ENCODE measurements around the gene IFIT1. TPM values are rescaled to one million over a fixed set of nuclear protein-coding genes. Genes with fewer than 3 reads are reported as not detected.

IFIT1 gene
- total RNA-seq, 1 donor from 2014 or later: 7.4 TPM

DNA sequence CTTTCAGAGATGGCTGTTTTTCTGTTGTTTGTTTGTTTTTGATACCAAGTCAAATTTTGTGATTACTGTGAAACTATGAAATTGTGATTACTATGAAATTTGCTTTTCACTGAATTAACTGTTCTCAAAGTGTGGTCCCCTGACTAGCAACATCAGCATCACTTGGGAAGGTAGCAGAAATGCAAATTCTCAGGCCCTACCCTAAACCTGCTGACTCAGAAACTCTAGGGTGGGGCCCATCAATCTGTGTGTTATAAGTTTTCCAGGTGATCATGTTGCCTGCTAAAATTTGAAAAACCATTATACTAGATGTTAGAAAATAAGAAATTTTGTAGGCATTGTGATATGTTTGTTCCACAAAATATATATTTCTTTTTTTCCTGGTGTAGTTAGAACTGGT is 13.3 kb upstream of the IFIT1 start:
- Histone ChIP-seq H3K4me1 (peaks cover 8% of the 10 kb centered on the region), H3K4me3 (no peak overlapping the region), H3K27me3 (no peaks in the 10 kb centered on the region), H3K27ac (no peak overlapping the region), H3K36me3 (no peaks in the 10 kb centered on the region), H3K9me3 (no peaks in the 10 kb centered on the region)
- no peak for DNase-seq (ENCODE audit: extremely low spot score in 2 of 2)
- intact Hi-C loops (cut with DNase I): loop anchor here (5.0 kb wide), 1 partner anchor 1362 kb away; no protein-coding TSS in a partner anchor
- TF ChIP-seq POLR2AphosphoS5 (IDR thresholded peaks at IDR 0.05; ENCODE audit: insufficient read depth in 1 of 2, low read depth in 1 of 2): no peak
- no peak for TF ChIP-seq POLR2A (IDR thresholded peaks at IDR 0.05)
- TF ChIP-seq, protein P1, sequence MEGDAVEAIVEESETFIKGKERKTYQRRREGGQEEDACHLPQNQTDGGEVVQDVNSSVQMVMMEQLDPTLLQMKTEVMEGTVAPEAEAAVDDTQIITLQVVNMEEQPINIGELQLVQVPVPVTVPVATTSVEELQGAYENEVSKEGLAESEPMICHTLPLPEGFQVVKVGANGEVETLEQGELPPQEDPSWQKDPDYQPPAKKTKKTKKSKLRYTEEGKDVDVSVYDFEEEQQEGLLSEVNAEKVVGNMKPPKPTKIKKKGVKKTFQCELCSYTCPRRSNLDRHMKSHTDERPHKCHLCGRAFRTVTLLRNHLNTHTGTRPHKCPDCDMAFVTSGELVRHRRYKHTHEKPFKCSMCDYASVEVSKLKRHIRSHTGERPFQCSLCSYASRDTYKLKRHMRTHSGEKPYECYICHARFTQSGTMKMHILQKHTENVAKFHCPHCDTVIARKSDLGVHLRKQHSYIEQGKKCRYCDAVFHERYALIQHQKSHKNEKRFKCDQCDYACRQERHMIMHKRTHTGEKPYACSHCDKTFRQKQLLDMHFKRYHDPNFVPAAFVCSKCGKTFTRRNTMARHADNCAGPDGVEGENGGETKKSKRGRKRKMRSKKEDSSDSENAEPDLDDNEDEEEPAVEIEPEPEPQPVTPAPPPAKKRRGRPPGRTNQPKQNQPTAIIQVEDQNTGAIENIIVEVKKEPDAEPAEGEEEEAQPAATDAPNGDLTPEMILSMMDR (IDR thresholded peaks at IDR 0.05): no peak

- no peaks in the 10 kb centered on the region for H3K9me3 ChIP-seq
- no peaks in the 10 kb centered on the region for H3K36me3 ChIP-seq
- TF ChIP-seq POLR2AphosphoS5 (IDR thresholded peaks at IDR 0.05; ENCODE audit: insufficient read depth in 1 of 2, low read depth in 1 of 2) (no peak), POLR2A (IDR thresholded peaks at IDR 0.05) (no peak)
- TF ChIP-seq, protein P1 (IDR thresholded peaks at IDR 0.05): no peak
- H3K27me3 ChIP-seq: no peaks in the 10 kb centered on the region
- no peak overlapping the region for H3K27ac ChIP-seq
- no peak overlapping the region for H3K4me3 ChIP-seq
- DNase-seq (ENCODE audit: extremely low spot score in 2 of 2): no peak
- H3K4me1 ChIP-seq: no peaks in the 10 kb centered on the region
- intact Hi-C loops (cut with DNase I): no loop called here
These were observed 9.7 kb upstream of the IFIT1 start for GRCh38 chr10:89382757-89383156.

GRCh38 chr10:89384474-89385340 is 7.7 kb upstream of the IFIT1 start:
- H3K27ac ChIP-seq: no peak overlapping the region
- TF ChIP-seq POLR2AphosphoS5 (IDR thresholded peaks at IDR 0.05; ENCODE audit: insufficient read depth in 1 of 2, low read depth in 1 of 2) (no peak), POLR2A (IDR thresholded peaks at IDR 0.05) (no peak)
- intact Hi-C loops (cut with DNase I): no loop called here
- H3K27me3 ChIP-seq: no peaks in the 10 kb centered on the region
- no peak for DNase-seq (ENCODE audit: extremely low spot score in 2 of 2)
- H3K36me3 ChIP-seq: no peaks in the 10 kb centered on the region
- H3K4me3 ChIP-seq: no peak overlapping the region
- no peaks in the 10 kb centered on the region for H3K9me3 ChIP-seq
- H3K4me1 ChIP-seq: no peaks in the 10 kb centered on the region

DNA sequence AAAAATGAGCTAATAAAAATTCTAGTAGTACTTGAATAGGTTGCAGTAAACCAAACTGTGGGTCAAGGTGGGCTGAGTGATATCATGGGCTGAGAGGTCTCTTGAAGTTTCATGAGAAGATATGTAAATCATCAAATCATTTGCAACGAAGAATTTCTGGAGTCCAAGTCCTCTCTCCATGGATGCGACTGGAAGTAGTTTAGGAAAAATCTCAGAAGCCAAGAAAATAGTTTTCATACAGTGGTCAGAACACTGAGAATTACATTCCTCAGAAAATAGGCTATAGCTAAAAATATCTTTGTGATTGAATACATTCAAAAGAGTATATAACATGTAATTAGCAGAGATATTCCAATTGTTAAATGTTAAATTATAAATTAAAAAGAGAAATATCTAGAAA is 3.6 kb upstream of the IFIT1 start:
- H3K9me3 ChIP-seq: no peaks in the 10 kb centered on the region
- TF ChIP-seq POLR2AphosphoS5 (IDR thresholded peaks at IDR 0.05; ENCODE audit: insufficient read depth in 1 of 2, low read depth in 1 of 2): no peak
- TF ChIP-seq, protein P1 (IDR thresholded peaks at IDR 0.05): no peak
- no peak for TF ChIP-seq POLR2A (IDR thresholded peaks at IDR 0.05)
- peaks cover 12% of the 10 kb centered on the region for H3K4me1 ChIP-seq
- no peaks in the 10 kb centered on the region for H3K27me3 ChIP-seq
- no peak for DNase-seq (ENCODE audit: extremely low spot score in 2 of 2)
- H3K27ac ChIP-seq: no peak overlapping the region
- intact Hi-C loops (cut with DNase I): no loop called here
- no peak overlapping the region for H3K4me3 ChIP-seq
- no peaks in the 10 kb centered on the region for H3K36me3 ChIP-seq

GRCh38 chr10:89389254-89389653 is 3.2 kb upstream of the IFIT1 start:
- Histone ChIP-seq H3K36me3 (no peaks in the 10 kb centered on the region), H3K4me1 (peaks cover 16% of the 10 kb centered on the region), H3K9me3 (no peaks in the 10 kb centered on the region), H3K4me3 (no peak overlapping the region), H3K27me3 (no peaks in the 10 kb centered on the region), H3K27ac (no peak overlapping the region)
- TF ChIP-seq POLR2A (IDR thresholded peaks at IDR 0.05): no peak
- TF ChIP-seq, protein P1 (IDR thresholded peaks at IDR 0.05): peak in 1 of 3 experiments; percentile 34
- intact Hi-C loops (cut with DNase I): no loop called here
- DNase-seq (ENCODE audit: extremely low spot score in 2 of 2): no peak
